HCT116 (cell line): ENCODE measurements around the gene DPYD. TPM values are rescaled to one million over a fixed set of nuclear protein-coding genes. Genes with fewer than 3 reads are reported as not detected.

ENCODE experiments used
- ATAC-seq: fragments of 200-7000 bp; cut with Tn5 transposase; 2 replicates; pipeline ENCODE4 v1.9.1; 2020; ENCODE audit warnings: mild to moderate bottlenecking, moderate library complexity
- BruUV-seq: library from RNA; stranded (reverse); fragments of 400-500 nt; replicated peaks from 2 replicates; lab custom pipeline; 2021; lab: Mats Ljungman, UMichigan
- CTCF ChIA-PET: fragments of 300-600 bp; sonication (Branson Sonifier 250); formaldehyde crosslinking; loops from one replicate; lab custom pipeline; 2021; ENCODE audit warnings: antibody characterized with exemption; lab: Charles Lee
- POLR2A ChIA-PET: fragments of 300-600, 350-600 bp; sonication (Branson Sonifier 250); formaldehyde crosslinking; loops from one replicate; lab custom pipeline; 2021; ENCODE audit warnings: antibody characterized with exemption; lab: Charles Lee
- RAD21 ChIA-PET, 2 experiments: fragments of 300-600 bp; sonication (Branson Sonifier 250); formaldehyde crosslinking; loops; one replicate each; lab custom pipeline; 2023; ENCODE audit warnings: low total read pairs in 2 of 2; ENCODE audit not compliant: uncharacterized antibody in 2 of 2, unreplicated experiment in 2 of 2, low non-redundant PET in 1 of 2; lab: Charles Lee
- DNase-seq: peaks from one replicate; pipeline ENCODE4 v3.0.0-alpha.2; 2010; ENCODE audit warnings: low read depth, low spot score
- H2AFZ ChIP-seq: fragments of 200-600 bp; shearing (Covaris generic), sonication (generic); 2 replicates; pipeline ENCODE4 v1.6.1; 2017; ENCODE audit warnings: low read depth, mixed run types, mixed read lengths, antibody characterized with exemption, low read length; ENCODE audit not compliant: poor library complexity, severe bottlenecking
- H3K27ac ChIP-seq: 2 replicates; pipeline ENCODE4 v1.5.1; 2012; ENCODE audit warnings: low read depth, low read length
- H3K27me3 ChIP-seq: fragments of 200-600 bp; sonication (generic); 2 replicates; pipeline ENCODE4 v1.6.1; 2016; ENCODE audit warnings: mixed run types, low read length, mixed read lengths; ENCODE audit not compliant: insufficient read depth
- H3K36me3 ChIP-seq, 2 experiments: fragments of 200-500 bp in 1 of 2; fragments of 200-600 bp in 1 of 2; sonication (Bioruptor generic) in 1 of 2; sonication (generic) in 1 of 2; 2 replicates each; pipeline versions ENCODE4 v1.5.1 to v1.6.1; 2014 to 2016; ENCODE audit warnings: low read length in 2 of 2, inconsistent platforms in 1 of 2, mixed read lengths in 1 of 2, mixed run types in 1 of 2; ENCODE audit not compliant: insufficient read depth in 2 of 2, control insufficient read depth in 1 of 2
- H3K4me1 ChIP-seq, 2 experiments: fragments of 200-600 bp in 1 of 2; sonication (generic) in 1 of 2; 2 replicates each; pipeline versions ENCODE4 v1.5.1 to v1.6.1; 2012 to 2017; ENCODE audit warnings: low read length in 2 of 2, inconsistent platforms in 1 of 2, mild to moderate bottlenecking in 1 of 2, mixed read lengths in 1 of 2, mixed run types in 1 of 2, moderate library complexity in 1 of 2; ENCODE audit not compliant: insufficient read depth in 2 of 2, control insufficient read depth in 1 of 2
- H3K4me2 ChIP-seq: fragments of 200-600 bp; sonication (generic); 2 replicates; pipeline ENCODE4 v1.6.1; 2017; ENCODE audit warnings: mixed run types, low read length, mixed read lengths
- H3K4me3 ChIP-seq, 2 experiments: fragments of 200-600 bp in 1 of 2; sonication (generic) in 1 of 2; replicated peaks in 1 of 2; 2 replicates each; pipeline ENCODE4 v1.5.1; 2011 to 2016; ENCODE audit warnings: low read length in 2 of 2, control low read depth in 1 of 2, low read depth in 1 of 2, mild to moderate bottlenecking in 1 of 2, mixed read lengths in 1 of 2, mixed run types in 1 of 2
- H3K79me2 ChIP-seq: fragments of 200-600 bp; sonication (generic); 2 replicates; pipeline ENCODE4 v1.6.1; 2017; ENCODE audit warnings: mild to moderate bottlenecking, mixed run types, low read length, moderate library complexity, mixed read lengths; ENCODE audit not compliant: insufficient read depth
- H3K9ac ChIP-seq: fragments of 200-600 bp; sonication (generic); 2 replicates; pipeline ENCODE4 v1.6.1; 2016; ENCODE audit warnings: low read length, mixed read lengths
- H3K9me2 ChIP-seq: fragments of 200-600 bp; sonication (generic), shearing (Covaris generic); 2 replicates; pipeline ENCODE4 v1.6.1; 2017; ENCODE audit warnings: mixed run types, mild to moderate bottlenecking, moderate library complexity; ENCODE audit not compliant: insufficient read depth
- H3K9me3 ChIP-seq, 2 experiments: fragments of 200-500 bp in 1 of 2; fragments of 200-600 bp in 1 of 2; sonication (Bioruptor generic) in 1 of 2; sonication (generic) in 1 of 2; 2 replicates each; pipeline ENCODE4 v1.6.1; 2014 to 2017; ENCODE audit warnings: low read length in 2 of 2, mixed read lengths in 2 of 2, inconsistent platforms in 1 of 2, low read depth in 1 of 2, mild to moderate bottlenecking in 1 of 2, mixed run types in 1 of 2, moderate library complexity in 1 of 2; ENCODE audit not compliant: control insufficient read depth in 1 of 2, insufficient read depth in 1 of 2
- H4K20me1 ChIP-seq: fragments of 200-600 bp; sonication (generic), shearing (Covaris generic); 2 replicates; pipeline ENCODE4 v1.6.1; 2017; ENCODE audit warnings: mixed run types, mild to moderate bottlenecking, moderate library complexity; ENCODE audit not compliant: insufficient read depth
- CTCF ChIP-seq, 3 experiments: fragments of 200-600 bp in 1 of 3; sonication (generic) in 1 of 3; IDR thresholded peaks in 2 of 3; conservative IDR thresholded peaks in 1 of 3; 2 replicates each; pipeline ENCODE4 v1.5.1; 2012 to 2017; ENCODE audit warnings: low read depth in 2 of 3, low read length in 2 of 3, antibody characterized with exemption in 1 of 3, borderline replicate concordance in 1 of 3, control low read depth in 1 of 3, mild to moderate bottlenecking in 1 of 3, mixed read lengths in 1 of 3, mixed run types in 1 of 3, moderate library complexity in 1 of 3; ENCODE audit not compliant: insufficient read depth in 1 of 3
- EZH2 ChIP-seq: fragments of 200-600 bp; sonication (generic); IDR thresholded peaks from 2 replicates; pipeline ENCODE4 v1.6.1; 2017; ENCODE audit warnings: antibody characterized with exemption, mixed run types
- EZH2phosphoT487 ChIP-seq: fragments of 200-600 bp; IDR thresholded peaks from 2 replicates; pipeline ENCODE4 v1.6.1; 2018; ENCODE audit warnings: antibody characterized with exemption, borderline replicate concordance
- FOSL1 ChIP-seq: IDR thresholded peaks from 2 replicates; pipeline ENCODE4 v1.6.1; 2012; ENCODE audit warnings: low read depth
- RAD21 ChIP-seq: IDR thresholded peaks from 2 replicates; pipeline ENCODE4 v1.6.1; 2012; ENCODE audit warnings: low read depth, mild to moderate bottlenecking
- REST ChIP-seq: IDR thresholded peaks from 2 replicates; pipeline ENCODE4 v1.6.1; 2012; ENCODE audit warnings: low read depth
- SIN3A ChIP-seq: IDR thresholded peaks from 2 replicates; pipeline ENCODE4 v1.6.1; 2012; ENCODE audit warnings: low read depth
- ZFX ChIP-seq: fragments of 450-650 bp; IDR thresholded peaks from 2 replicates; pipeline ENCODE4 v1.6.1; 2017
- ZNF274 ChIP-seq: fragments of 200-500 bp; sonication (Bioruptor generic); IDR thresholded peaks from 2 replicates; pipeline ENCODE4 v1.6.1; 2014; ENCODE audit warnings: mild to moderate bottlenecking, low read depth, low read length, inconsistent platforms
- intact Hi-C: fragments of 100-400 bp; cut with micrococcal nuclease; formaldehyde crosslinking; loops from 2 replicates; pipeline ENCODE4 v1.10.0; 2022
- total RNA-seq: library from RNA; stranded (reverse); gene quantifications from one replicate; pipeline ENCODE4 v1.2.1, GENCODE V29; 2021; ENCODE audit not compliant: unreplicated experiment

Gene DPYD
- total RNA-seq, 1 experiment from 2014 or later = 1.7 TPM

- BruUV-seq = no TSS peak
- H2AFZ ChIP-seq = no peak overlapping the region
- no peaks in the 10 kb centered on the region for H3K79me2 ChIP-seq
- ChIA-PET CTCF (no interaction called here), POLR2A (no interaction called here), RAD21 (no interaction called here)
- H4K20me1 ChIP-seq = no peaks in the 10 kb centered on the region
- DNase-seq (no peak), ATAC-seq (no peak)
- H3K4me2 ChIP-seq = no peak overlapping the region
- H3K4me3 ChIP-seq = no peak overlapping the region
- no peaks in the 10 kb centered on the region for H3K27me3 ChIP-seq
- intact Hi-C loops = no loop called here
- H3K27ac ChIP-seq = no peak overlapping the region
- no peaks in the 10 kb centered on the region for H3K36me3 ChIP-seq
- no peak overlapping the region for H3K9ac ChIP-seq
- no peak for TF ChIP-seq ZNF274
- no peak for TF ChIP-seq REST
- TF ChIP-seq SIN3A = no peak
- TF ChIP-seq RAD21 = no peak
- TF ChIP-seq EZH2phosphoT487 = no peak
- TF ChIP-seq EZH2 = no peak
- TF ChIP-seq FOSL1 = no peak
- TF ChIP-seq CTCF (IDR thresholded peaks at IDR 0.05 in 2 of 3, conservative IDR thresholded peaks at IDR 0.05 in 1 of 3; ENCODE audit: borderline replicate concordance in 1 of 3, insufficient read depth in 1 of 3, low read depth in 2 of 3, low read length in 2 of 3) = no peak
- no peak for TF ChIP-seq ZFX
- H3K9me3 ChIP-seq = no peaks in the 10 kb centered on the region
- no peaks in the 10 kb centered on the region for H3K4me1 ChIP-seq
- no peaks in the 10 kb centered on the region for H3K9me2 ChIP-seq
Observed at GRCh38 chr1:97396463-97396862, 524.4 kb downstream of the DPYD start.
